ENCODE results near the gene SYNCRIP. TPM values are rescaled to one million over a fixed set of nuclear protein-coding genes. Genes with fewer than 3 reads are reported as not detected.

The SYNCRIP gene
- total RNA-seq, 2 experiments from 2014 or later: 138 to 139 TPM

DNA sequence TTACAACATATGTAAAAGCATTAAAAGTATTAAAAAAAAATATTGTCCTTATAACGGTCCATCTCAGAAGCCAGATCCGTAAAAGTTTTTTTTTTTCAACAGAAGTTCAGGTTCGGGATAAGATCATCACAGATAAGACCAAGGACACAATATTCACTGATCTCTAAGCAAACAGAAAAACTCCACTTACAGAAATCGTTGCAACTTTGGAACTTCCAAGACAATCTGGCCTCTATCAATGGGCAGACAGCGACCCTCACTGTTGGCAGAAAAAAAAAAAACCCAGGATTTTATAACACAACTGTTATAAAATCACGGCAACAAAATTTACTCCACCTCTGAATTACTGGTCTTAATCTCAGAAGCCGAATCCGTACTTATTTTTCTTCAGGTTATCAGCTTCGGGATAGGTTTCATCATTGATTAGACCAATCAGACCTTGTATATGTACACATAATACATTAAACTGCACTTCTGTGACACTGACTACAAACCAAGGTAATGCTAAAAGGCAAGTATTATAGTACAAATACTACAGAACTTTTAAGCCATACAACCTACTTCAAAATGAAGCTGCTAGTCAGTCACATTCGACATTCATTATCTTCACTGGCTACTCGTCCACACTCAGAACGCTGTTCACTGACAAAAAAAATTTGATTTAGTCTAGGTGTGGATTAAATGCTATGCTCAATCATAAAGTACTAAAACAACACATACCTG lies 34.7 kb upstream of the SYNCRIP start:
- Mint-ChIP-seq H3K27me3 (no peaks in the 10 kb centered on the region), H3K36me3 (peaks cover 67% of the 10 kb centered on the region), H3K9me3 (peaks cover 5% of the 10 kb centered on the region), H3K4me3 (peak overlapping the region; percentile 95), H3K27ac (peak overlapping the region; percentile 90), H3K4me1 (ENCODE audit: low read depth) (peaks cover 48% of the 10 kb centered on the region)
- no peak for DNase-seq
- intact Hi-C loops (cut with micrococcal nuclease): loop anchor here (2.0 kb wide), 1 partner anchor 323 kb away; no protein-coding TSS in a partner anchor
- CTCF ChIA-PET: interaction anchor here (0.6 to 3.3 kb wide), 5 partner anchors 7 to 44 kb away, joined by 4 to 34 read pairs (median 6); partner anchors contain the start of gene SYNCRIP
- POLR2A ChIA-PET: interaction anchor here (0.6 to 10.9 kb wide), 10 partner anchors 7 to 215 kb away, joined by 3 to 668 read pairs (median 4); partner anchors contain the start of genes SNX14 and SYNCRIP

DNA sequence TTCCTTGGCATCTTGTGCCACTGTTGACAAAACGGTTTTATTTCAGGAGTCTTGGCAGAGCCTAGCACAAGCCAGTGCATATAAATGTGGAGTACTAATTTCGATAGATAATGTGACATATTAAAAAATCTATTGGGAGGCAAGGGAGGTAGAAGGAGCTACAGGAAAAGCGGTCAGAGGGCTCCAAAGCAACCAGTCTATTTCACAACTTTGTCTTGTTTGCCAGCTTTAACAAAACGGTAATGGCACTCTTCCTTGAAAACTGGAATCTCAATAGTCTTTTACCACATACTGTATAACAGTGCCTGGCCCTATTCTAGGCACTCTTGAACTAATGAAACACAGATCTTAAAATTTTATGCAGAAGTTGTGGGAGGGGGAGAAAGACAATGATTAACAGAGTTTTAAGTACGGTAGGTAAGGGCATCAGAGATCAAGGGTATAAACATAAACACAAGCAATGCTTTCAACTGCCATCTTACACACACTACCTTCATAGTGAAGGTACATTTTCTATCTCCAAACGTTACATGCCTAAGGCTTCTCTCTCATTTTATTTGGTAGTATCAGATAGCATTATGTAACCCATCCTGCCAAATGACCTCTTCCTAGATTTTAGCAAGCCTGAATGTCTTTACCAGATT lies 33.5 kb upstream of the SYNCRIP start:
- Mint-ChIP-seq H3K36me3 (peaks cover 69% of the 10 kb centered on the region), H3K4me1 (ENCODE audit: low read depth) (peaks cover 52% of the 10 kb centered on the region), H3K9me3 (no peaks in the 10 kb centered on the region), H3K4me3 (peak overlapping the region; percentile 95), H3K27ac (peak overlapping the region; percentile 90), H3K27me3 (no peaks in the 10 kb centered on the region)
- DNase-seq: no peak
- intact Hi-C loops (cut with micrococcal nuclease): loop anchor here (2.0 kb wide), 1 partner anchor 321 kb away; no protein-coding TSS in a partner anchor
- POLR2A ChIA-PET: interaction anchor here (1.2 to 10.9 kb wide), 3 partner anchors 36 to 82 kb away, joined by 3 to 668 read pairs (median 14); partner anchors contain the start of genes SNX14 and SYNCRIP
- CTCF ChIA-PET: interaction anchor here (0.6 to 1.8 kb wide), 3 partner anchors 33 to 40 kb away, joined by 3 to 7 read pairs (median 4); partner anchors contain the start of gene SYNCRIP

DNA sequence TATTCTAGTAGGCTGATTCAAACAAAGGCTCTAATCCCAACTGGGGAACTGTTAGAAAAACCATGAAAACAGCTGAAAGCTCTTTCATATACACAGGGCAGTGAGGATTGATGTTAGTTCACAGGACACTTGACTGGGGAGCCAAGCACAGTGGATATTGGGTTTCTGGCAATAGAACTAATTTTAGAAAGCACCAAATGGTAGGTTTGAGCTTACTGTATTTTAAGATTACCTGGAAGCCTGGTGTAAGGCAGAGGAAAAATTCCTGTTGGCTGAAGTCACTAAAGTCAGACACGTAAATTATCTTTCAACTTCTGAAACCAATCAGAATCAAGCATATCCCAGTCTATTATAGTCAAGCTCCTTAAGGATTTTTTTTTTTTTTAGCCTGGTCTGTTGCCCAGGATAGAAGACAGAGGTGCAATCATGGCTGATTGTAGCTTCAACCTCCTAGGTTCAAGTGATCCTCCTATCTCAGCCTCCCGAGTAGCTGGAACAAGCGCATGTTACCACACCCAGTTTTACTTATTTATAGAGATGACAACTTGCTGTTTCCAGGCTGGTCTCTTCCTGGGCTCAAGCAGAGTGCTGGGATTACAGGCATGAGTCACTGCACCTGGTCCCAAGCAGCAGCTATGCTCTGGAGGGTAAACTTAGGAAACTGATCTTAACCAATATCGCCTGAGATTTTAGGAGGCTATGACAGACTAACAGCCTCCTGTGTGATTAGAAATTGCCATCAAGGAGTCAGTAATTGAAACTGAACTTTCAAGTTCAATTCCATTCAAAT lies 32.5 kb upstream of the SYNCRIP start:
- no peaks in the 10 kb centered on the region for H3K27me3 Mint-ChIP-seq
- H3K4me1 Mint-ChIP-seq (ENCODE audit: low read depth): peaks cover 59% of the 10 kb centered on the region
- ChIA-PET POLR2A (interaction anchor here (1.0 to 10.9 kb wide), 6 partner anchors 35 to 81 kb away, joined by 3 to 668 read pairs (median 4); partner anchors contain the start of genes SNX14 and SYNCRIP), CTCF (interaction anchor here (0.6 to 1.8 kb wide), 3 partner anchors 32 to 39 kb away, joined by 3 to 7 read pairs (median 3); partner anchors contain the start of gene SYNCRIP)
- H3K9me3 Mint-ChIP-seq: no peaks in the 10 kb centered on the region
- peak overlapping the region; percentile 95 for H3K4me3 Mint-ChIP-seq
- intact Hi-C loops (cut with micrococcal nuclease): no loop called here
- DNase-seq: no peak
- peaks cover 67% of the 10 kb centered on the region for H3K36me3 Mint-ChIP-seq
- peak overlapping the region; percentile 90 for H3K27ac Mint-ChIP-seq

DNA sequence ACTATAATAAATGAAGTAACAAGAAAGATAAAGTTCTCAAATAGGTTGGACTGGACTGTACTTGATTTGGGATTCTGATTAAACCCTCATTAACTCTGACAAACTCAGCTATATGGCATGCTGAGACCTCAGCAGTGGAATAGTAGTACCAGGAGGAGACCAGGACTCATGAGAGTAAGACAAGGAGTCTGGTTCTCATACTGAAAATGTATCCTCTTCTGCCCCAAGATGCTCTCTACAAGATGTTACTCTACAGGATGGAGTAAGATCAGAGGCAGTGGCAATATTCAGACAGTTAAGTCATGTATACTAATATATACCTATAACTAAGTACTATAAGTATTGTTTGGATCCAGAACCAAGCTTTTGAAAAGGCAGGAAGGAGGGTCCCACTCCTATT lies 31.9 kb upstream of the SYNCRIP start:
- DNase-seq: no peak
- ChIA-PET CTCF (interaction anchor here (1.8 kb wide), 1 partner anchor 32 kb away, joined by 7 read pairs; the partner anchor contains the start of gene SYNCRIP), POLR2A (interaction anchor here (1.0 to 10.9 kb wide), 6 partner anchors 34 to 81 kb away, joined by 3 to 668 read pairs (median 4); partner anchors contain the start of genes SNX14 and SYNCRIP)
- H3K4me1 Mint-ChIP-seq (ENCODE audit: low read depth): peaks cover 62% of the 10 kb centered on the region
- no peaks in the 10 kb centered on the region for H3K9me3 Mint-ChIP-seq
- peak overlapping the region; percentile 90 for H3K27ac Mint-ChIP-seq
- intact Hi-C loops (cut with micrococcal nuclease): loop anchor here (5.0 kb wide), 1 partner anchor 212 kb away; no protein-coding TSS in a partner anchor
- no peaks in the 10 kb centered on the region for H3K27me3 Mint-ChIP-seq
- no peak overlapping the region for H3K4me3 Mint-ChIP-seq
- H3K36me3 Mint-ChIP-seq: peaks cover 64% of the 10 kb centered on the region

DNA sequence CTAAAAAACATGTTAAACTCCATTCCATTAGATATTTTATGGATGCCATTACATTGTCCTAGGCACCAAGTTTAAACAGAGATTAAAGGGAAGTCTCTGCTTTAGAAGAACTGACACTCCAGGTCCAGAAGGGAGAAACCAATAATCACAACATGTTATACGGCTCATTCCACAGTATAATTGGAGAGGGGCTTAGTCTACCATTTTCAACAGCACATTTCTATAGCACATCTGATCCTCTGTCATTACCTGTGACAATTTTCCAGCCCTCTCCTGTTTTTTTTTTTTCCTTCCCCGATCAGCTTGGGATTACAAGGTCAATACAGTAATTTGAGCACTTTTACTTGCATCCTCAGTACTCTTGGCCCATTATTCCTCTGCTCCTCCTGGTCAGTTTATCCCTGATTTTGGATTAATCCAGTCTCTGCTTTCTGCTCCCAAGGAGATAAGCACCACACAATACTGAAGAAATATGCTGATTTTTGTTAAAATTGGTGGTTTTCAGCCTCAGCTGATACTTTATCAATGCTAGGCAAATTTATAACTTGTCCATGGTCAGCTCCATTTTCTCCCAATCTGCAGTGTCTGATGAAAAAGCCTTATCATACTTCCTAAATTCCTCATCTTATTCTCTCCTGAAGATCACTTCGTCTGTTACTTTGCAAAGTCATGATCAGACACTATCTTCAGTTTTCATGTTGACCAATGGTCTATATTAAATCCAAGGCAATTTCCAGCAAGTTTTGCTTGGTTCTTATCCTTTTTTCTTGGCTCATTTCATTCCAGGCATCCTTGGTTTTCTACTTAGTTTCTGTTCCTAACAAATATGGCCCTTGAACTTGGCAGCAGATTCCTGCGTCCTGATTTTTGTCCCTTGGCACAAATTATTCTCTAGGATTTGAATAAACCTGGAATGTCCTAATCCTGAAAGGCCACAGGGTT lies 30.8 kb upstream of the SYNCRIP start:
- H3K4me1 Mint-ChIP-seq (ENCODE audit: low read depth): peaks cover 72% of the 10 kb centered on the region
- intact Hi-C loops (cut with micrococcal nuclease): loop anchor here (5.0 kb wide), 1 partner anchor 211 kb away; no protein-coding TSS in a partner anchor
- no peaks in the 10 kb centered on the region for H3K9me3 Mint-ChIP-seq
- CTCF ChIA-PET: interaction anchor here (1.8 kb wide), 1 partner anchor 35 kb away, joined by 5 read pairs; no protein-coding TSS in a partner anchor
- peak overlapping the region; percentile 30 for H3K27ac Mint-ChIP-seq
- peaks cover 62% of the 10 kb centered on the region for H3K36me3 Mint-ChIP-seq
- no peak for DNase-seq
- no peak overlapping the region for H3K4me3 Mint-ChIP-seq
- POLR2A ChIA-PET: interaction anchor here (1.6 to 10.9 kb wide), 2 partner anchors 11 to 33 kb away, joined by 3 to 668 read pairs; partner anchors contain the start of gene SYNCRIP
- no peaks in the 10 kb centered on the region for H3K27me3 Mint-ChIP-seq

DNA sequence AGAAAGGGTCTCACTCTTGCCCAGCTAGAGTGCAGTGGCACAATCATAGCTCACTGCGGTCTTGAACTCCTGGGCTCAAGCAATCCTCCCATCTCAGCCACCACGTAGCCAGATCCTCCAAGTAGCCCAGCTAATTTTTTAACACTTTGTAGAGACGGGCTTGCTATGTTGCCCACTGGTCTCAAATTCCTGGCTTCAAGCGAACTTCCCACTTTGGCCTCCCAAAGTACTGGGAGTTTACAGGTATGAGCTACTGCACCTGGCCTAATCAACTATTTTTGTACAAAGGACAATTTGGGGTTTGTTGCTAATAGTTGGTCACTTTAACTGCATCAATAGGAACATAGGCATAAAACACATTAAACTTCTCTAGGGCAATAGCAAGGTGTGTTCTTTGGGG lies 29.9 kb upstream of the SYNCRIP start:
- DNase-seq: no peak
- Mint-ChIP-seq H3K27ac (peak overlapping the region; percentile 62), H3K36me3 (peaks cover 54% of the 10 kb centered on the region), H3K4me1 (ENCODE audit: low read depth) (peaks cover 76% of the 10 kb centered on the region), H3K4me3 (no peak overlapping the region), H3K9me3 (no peaks in the 10 kb centered on the region), H3K27me3 (no peaks in the 10 kb centered on the region)
- intact Hi-C loops (cut with micrococcal nuclease): loop anchor here (5.0 kb wide), 1 partner anchor 210 kb away; no protein-coding TSS in a partner anchor
- ChIA-PET CTCF (interaction anchor here (1.8 kb wide), 1 partner anchor 34 kb away, joined by 5 read pairs; no protein-coding TSS in a partner anchor), POLR2A (interaction anchor here (1.6 to 10.9 kb wide), 2 partner anchors 10 to 32 kb away, joined by 3 to 668 read pairs; partner anchors contain the start of gene SYNCRIP)

DNA sequence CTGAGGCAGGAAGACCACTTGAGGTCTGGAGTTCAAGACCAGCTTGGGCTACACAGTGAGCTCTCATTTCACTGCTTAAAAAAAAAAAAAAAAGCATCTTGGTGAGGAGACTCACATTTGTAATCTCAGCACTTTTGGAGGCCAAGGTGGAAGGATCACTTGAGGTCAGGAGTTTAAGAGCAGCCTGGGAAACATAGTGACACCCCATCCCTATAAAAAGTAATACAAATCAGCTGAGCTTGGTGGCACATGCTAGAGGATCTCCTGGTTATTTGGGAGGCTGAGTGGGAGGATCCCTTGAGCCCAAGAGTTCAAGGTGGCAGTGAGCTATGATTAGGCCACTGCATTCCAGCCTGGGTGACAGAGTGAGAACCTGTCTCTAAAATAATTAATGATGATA lies 29.4 kb upstream of the SYNCRIP start:
- DNase-seq: no peak
- Mint-ChIP-seq H3K9me3 (no peaks in the 10 kb centered on the region), H3K4me3 (no peak overlapping the region), H3K27me3 (no peaks in the 10 kb centered on the region), H3K4me1 (ENCODE audit: low read depth) (peaks cover 76% of the 10 kb centered on the region), H3K36me3 (peaks cover 48% of the 10 kb centered on the region), H3K27ac (no peak overlapping the region)
- CTCF ChIA-PET: interaction anchor here (1.8 kb wide), 1 partner anchor 33 kb away, joined by 5 read pairs; no protein-coding TSS in a partner anchor
- intact Hi-C loops (cut with micrococcal nuclease): loop anchor here (5.0 kb wide), 1 partner anchor 210 kb away; no protein-coding TSS in a partner anchor
- POLR2A ChIA-PET: interaction anchor here (1.6 to 10.9 kb wide), 2 partner anchors 9 to 32 kb away, joined by 3 to 668 read pairs; partner anchors contain the start of gene SYNCRIP

DNA sequence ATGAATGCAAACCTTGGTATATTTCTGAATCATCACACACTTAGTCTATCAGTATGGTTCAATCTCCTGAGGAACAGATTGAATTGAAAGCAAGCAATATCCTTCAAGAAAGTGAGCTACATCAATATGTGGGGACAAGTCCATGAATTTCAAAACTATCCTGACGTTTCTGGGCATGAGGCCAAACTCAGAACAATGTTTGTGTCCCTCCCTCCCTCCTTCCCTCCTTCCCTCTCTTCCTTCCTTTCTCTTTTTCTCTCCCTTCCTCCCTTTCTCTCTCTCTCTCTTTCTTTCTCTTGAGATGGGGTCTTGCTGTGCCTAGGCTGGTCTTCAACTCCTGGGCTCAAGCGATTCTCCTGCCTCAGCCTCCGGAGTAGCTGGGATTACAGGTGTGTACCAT lies 27.9 kb upstream of the SYNCRIP start:
- Mint-ChIP-seq H3K27me3 (no peaks in the 10 kb centered on the region), H3K9me3 (no peaks in the 10 kb centered on the region), H3K36me3 (peaks cover 34% of the 10 kb centered on the region), H3K27ac (peak overlapping the region; percentile 93), H3K4me3 (no peak overlapping the region), H3K4me1 (ENCODE audit: low read depth) (peaks cover 65% of the 10 kb centered on the region)
- no peak for DNase-seq
- CTCF ChIA-PET: interaction anchor here (0.7 to 2.6 kb wide), 3 partner anchors 8 to 39 kb away, joined by 3 to 20 read pairs (median 7); partner anchors contain the start of gene SYNCRIP
- intact Hi-C loops (cut with micrococcal nuclease): loop anchor here (1.0 to 5.0 kb wide), 5 partner anchors 8 to 208 kb away; no protein-coding TSS in a partner anchor
- POLR2A ChIA-PET: interaction anchor here (1.5 to 10.9 kb wide), 3 partner anchors 8 to 77 kb away, joined by 12 to 668 read pairs (median 60); partner anchors contain the start of genes SNX14 and SYNCRIP

DNA sequence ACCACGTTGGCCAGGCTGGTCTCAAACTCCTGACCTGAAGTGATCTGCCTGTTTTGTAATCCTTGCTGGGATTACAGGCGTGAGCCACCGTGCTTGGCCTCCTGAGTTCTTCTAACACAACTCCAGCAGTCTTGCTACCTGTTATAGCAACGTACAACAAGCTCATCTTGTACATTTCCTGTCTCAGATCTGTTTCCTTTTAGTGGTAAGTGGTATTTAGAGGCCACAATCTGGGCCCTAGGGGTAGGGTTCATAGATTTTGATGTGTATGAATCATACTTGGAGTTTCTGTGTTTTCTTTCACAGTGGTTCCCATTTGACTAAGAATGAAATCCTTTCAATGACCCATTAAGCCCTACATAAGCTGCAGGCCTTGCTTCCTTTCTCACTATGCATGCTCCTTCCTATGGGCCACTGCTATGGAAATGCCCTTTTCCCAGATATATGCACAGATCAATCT lies 27.1 kb upstream of the SYNCRIP start:
- Mint-ChIP-seq H3K9me3 (no peaks in the 10 kb centered on the region), H3K36me3 (peaks cover 25% of the 10 kb centered on the region), H3K4me3 (peak overlapping the region; percentile 63), H3K4me1 (ENCODE audit: low read depth) (peaks cover 57% of the 10 kb centered on the region), H3K27ac (peak overlapping the region; percentile 93), H3K27me3 (no peaks in the 10 kb centered on the region)
- POLR2A ChIA-PET: interaction anchor here (1.0 to 10.9 kb wide), 4 partner anchors 9 to 76 kb away, joined by 3 to 668 read pairs (median 36); partner anchors contain the start of genes SNX14 and SYNCRIP
- intact Hi-C loops (cut with micrococcal nuclease): loop anchor here (1.0 to 5.0 kb wide), 6 partner anchors 9 to 315 kb away; no protein-coding TSS in a partner anchor
- DNase-seq: peak; percentile 69
- CTCF ChIA-PET: interaction anchor here (0.8 to 2.6 kb wide), 4 partner anchors 8 to 218 kb away, joined by 3 to 20 read pairs (median 6); partner anchors contain the start of gene SYNCRIP

DNA sequence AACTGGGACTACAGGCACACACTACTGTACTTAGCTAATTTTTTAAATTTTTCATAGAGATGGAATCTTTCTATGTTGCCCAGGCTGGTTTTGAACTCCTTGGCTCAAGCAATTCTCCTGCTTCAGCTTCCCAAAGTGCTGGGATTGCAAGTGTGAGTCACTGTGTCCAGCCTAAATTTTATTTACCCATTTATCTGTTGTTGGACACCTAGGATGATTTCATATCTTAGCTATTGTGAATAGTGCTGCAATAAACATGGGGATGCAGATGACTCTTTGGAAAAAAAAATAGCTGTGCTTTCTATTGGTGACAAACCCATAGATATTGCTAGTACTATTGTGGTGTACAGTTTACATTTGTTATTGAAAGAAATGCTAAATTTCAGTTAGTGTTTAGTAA lies 19.6 kb upstream of the SYNCRIP start:
- H3K27me3 Mint-ChIP-seq: no peaks in the 10 kb centered on the region
- no peaks in the 10 kb centered on the region for H3K4me1 Mint-ChIP-seq (ENCODE audit: low read depth)
- peaks cover 7% of the 10 kb centered on the region for H3K9me3 Mint-ChIP-seq
- ChIA-PET POLR2A (interaction anchor here (1.2 kb wide), 1 partner anchor 11 kb away, joined by 3 read pairs; no protein-coding TSS in a partner anchor), CTCF (no interaction called here)
- intact Hi-C loops (cut with micrococcal nuclease): no loop called here
- peaks cover 7% of the 10 kb centered on the region for H3K36me3 Mint-ChIP-seq
- H3K4me3 Mint-ChIP-seq: no peak overlapping the region
- H3K27ac Mint-ChIP-seq: no peak overlapping the region
- no peak for DNase-seq
